RWPE1 (cell line): ENCODE results near the gene SLC5A9.
"Not testable (repeated sequence)": the region's sequence is repeated elsewhere in the genome, so short reads cannot be mapped to it uniquely, and the experiment has no call there.

Experiments used
- CTCF ChIA-PET: fragments of 350-600 bp; sonication (Branson Sonifier 250); formaldehyde crosslinking; extraction: SDS; loops from one replicate; lab custom pipeline; 2021; lab: Yijun Ruan, JAX
- POLR2A ChIA-PET: fragments of 400-600 bp; formaldehyde crosslinking; extraction: SDS; loops from one replicate; lab custom pipeline; 2020; ENCODE audit warnings: antibody characterized with exemption; ENCODE audit not compliant: low non-redundant PET; lab: Yijun Ruan, JAX
- DNase-seq: peaks from one replicate; pipeline ENCODE4 v3.0.0; 2012; ENCODE audit warnings: low spot score
- H3K27ac ChIP-seq: fragments of 450-650 bp; 2 replicates; pipeline ENCODE4 v1.5.1; 2017
- TF ChIP-seq, protein P1 (sequence below): fragments of 450-650 bp; conservative IDR thresholded peaks from 2 replicates; pipeline ENCODE4 v1.5.1; 2017; ENCODE audit warnings: low read depth, mild to moderate bottlenecking

SLC5A9 gene

DNA sequence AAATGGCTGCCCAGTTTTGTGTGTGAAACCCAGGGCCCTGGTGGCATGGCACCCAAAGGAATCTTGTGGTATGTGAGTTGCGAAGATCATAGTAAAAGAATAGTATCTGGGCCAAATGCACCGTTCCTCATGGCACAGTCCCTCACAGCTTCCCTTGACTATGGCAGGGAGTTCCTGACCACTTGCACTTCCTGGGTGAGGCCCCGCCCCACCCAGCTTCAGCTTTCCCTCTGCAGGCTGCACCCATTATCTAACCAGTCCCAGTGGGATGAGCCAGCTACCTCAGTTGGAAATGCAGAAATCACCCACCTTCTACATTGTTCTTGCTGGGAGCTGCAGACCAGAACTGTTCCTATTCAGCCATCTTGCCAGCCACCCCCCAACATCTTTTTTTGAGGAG, 63.0 kb downstream of the SLC5A9 start:
- DNase-seq: no peak
- ChIA-PET POLR2A (no interaction called here), CTCF (no interaction called here)
- no peak overlapping the region for H3K27ac ChIP-seq
- TF ChIP-seq, protein P1, sequence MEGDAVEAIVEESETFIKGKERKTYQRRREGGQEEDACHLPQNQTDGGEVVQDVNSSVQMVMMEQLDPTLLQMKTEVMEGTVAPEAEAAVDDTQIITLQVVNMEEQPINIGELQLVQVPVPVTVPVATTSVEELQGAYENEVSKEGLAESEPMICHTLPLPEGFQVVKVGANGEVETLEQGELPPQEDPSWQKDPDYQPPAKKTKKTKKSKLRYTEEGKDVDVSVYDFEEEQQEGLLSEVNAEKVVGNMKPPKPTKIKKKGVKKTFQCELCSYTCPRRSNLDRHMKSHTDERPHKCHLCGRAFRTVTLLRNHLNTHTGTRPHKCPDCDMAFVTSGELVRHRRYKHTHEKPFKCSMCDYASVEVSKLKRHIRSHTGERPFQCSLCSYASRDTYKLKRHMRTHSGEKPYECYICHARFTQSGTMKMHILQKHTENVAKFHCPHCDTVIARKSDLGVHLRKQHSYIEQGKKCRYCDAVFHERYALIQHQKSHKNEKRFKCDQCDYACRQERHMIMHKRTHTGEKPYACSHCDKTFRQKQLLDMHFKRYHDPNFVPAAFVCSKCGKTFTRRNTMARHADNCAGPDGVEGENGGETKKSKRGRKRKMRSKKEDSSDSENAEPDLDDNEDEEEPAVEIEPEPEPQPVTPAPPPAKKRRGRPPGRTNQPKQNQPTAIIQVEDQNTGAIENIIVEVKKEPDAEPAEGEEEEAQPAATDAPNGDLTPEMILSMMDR: no peak

DNA sequence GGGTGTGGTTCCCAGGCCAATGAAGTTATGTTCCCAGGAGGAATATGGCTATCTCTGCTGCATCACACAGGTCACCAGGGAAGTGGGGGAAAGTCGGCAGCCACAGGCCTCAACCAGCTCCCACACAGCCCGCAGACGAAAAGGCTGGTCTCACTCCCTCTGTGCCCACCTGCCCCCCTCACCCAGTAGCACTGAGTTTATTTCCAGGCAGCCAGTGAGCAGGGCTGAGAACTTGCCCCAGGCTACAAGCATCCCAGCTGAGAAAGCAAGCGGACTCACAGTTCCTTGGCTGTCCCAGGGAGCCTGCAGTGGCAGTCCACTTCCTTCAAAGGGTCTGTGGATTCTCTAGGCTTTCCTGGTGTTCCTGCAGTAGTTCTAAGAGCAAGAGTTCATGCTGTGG, 68.9 kb downstream of the SLC5A9 start:
- ChIA-PET CTCF (no interaction called here), POLR2A (no interaction called here)
- TF ChIP-seq, protein P1: no peak
- H3K27ac ChIP-seq: no peak overlapping the region
- no peak for DNase-seq

DNA sequence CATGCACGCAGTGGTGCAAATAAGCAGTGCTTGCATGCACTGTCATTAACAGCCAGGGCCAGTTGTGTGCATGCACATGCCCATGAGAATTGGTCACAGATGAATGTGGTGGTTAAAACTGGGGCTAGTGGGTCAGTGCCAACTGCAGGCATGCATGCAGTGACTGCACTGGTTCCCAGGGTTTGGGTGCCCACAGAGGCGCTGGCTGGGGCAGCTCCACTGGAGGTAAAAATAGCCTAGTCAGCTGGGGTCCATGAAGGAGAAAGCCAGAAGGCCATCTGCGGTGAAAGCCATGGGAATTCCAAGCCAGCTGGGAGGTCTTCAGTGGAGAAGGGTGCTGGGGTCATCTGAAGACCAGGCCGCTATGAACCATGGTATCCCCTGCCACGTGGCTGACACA, 70.2 kb downstream of the SLC5A9 start:
- no peak overlapping the region for H3K27ac ChIP-seq
- no peak for DNase-seq
- ChIA-PET POLR2A (no interaction called here), CTCF (no interaction called here)
- TF ChIP-seq, protein P1: no peak

DNA sequence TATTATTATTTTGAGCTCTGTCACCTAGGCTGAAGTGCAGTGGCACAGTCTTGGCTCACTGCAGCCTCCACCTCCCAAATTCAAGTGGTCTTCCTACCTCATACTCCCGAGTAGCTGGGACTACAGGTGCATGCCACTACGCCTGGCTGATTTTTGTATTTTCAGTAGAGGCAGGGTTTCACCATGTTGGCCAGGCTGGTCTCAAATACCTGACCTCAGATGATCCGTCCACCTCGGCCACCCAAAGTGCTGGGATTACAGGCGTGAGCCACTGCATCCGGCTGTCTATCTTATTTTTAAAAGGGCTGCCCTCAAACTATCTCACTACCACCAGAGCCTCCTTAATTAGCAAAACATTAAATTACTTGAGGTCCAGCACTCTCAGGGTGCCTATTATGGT, 71.6 kb downstream of the SLC5A9 start:
- H3K27ac ChIP-seq, POLR2A ChIA-PET, CTCF ChIA-PET, DNase-seq: not testable (repeated sequence)

DNA sequence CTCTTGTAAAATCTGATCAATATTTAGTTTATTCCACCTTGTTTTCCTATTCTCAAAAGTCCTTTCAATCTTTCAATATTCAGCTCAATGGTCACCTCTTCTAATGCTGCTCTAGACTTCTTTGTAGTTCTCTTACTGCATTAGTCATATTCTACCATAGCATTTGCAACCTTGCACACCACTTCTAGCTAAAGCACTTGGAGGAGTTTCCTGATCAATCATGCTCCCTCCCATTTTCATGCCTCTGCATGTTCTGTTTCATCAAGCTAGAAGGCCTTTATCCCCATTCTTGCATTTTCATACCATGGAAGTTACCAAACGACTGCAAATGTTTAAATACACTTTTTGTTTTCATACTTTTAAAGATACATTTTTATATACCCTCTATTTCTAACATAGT, 72.1 kb downstream of the SLC5A9 start:
- peak; percentile 12 for DNase-seq
- ChIA-PET POLR2A (no interaction called here), CTCF (no interaction called here)
- TF ChIP-seq, protein P1: no peak
- H3K27ac ChIP-seq: no peak overlapping the region
